RWPE2 (cell line): ENCODE data around the gene FOLR2.
"Not testable (repeated sequence)": the region's sequence is repeated elsewhere in the genome, so short reads cannot be mapped to it uniquely, and the experiment has no call there.

Experiments
- ATAC-seq: fragments of 200-7000 bp; cut with Tn5 transposase; 3 replicates; pipeline ENCODE4 v1.9.1; 2021; ENCODE audit warnings: low read depth
- DNase-seq: peaks from one replicate; pipeline ENCODE4 v3.0.0-alpha.2; 2020; ENCODE audit warnings: low spot score
- H3K27ac ChIP-seq: fragments of 450-650 bp; 2 replicates; pipeline ENCODE4 v1.5.1; 2017; ENCODE audit warnings: mild to moderate bottlenecking; ENCODE audit not compliant: poor library complexity, severe bottlenecking
- H3K27me3 ChIP-seq: fragments of 250-450 bp; sonication (Bioruptor Pico); 2 replicates; pipeline ENCODE4 v1.5.1; 2021; ENCODE audit warnings: mild to moderate bottlenecking, moderate library complexity; ENCODE audit not compliant: insufficient read depth, poor library complexity, severe bottlenecking
- H3K36me3 ChIP-seq: fragments of 250-450 bp; sonication (Bioruptor Pico); 2 replicates; pipeline ENCODE4 v1.5.1; 2020; ENCODE audit warnings: low read depth, mild to moderate bottlenecking, moderate library complexity
- H3K4me1 ChIP-seq: fragments of 250-450 bp; sonication (Bioruptor Pico); 2 replicates; pipeline ENCODE4 v1.5.1; 2021; ENCODE audit warnings: mild to moderate bottlenecking, moderate library complexity; ENCODE audit not compliant: insufficient read depth, poor library complexity, severe bottlenecking
- H3K4me3 ChIP-seq: fragments of 250-450 bp; sonication (Bioruptor Pico); 2 replicates; pipeline ENCODE4 v1.5.1; 2021; ENCODE audit warnings: mild to moderate bottlenecking, moderate library complexity; ENCODE audit not compliant: severe bottlenecking
- H3K9me3 ChIP-seq: fragments of 250-450 bp; sonication (Bioruptor Pico); 2 replicates; pipeline ENCODE4 v1.5.1; 2021; ENCODE audit warnings: mild to moderate bottlenecking, moderate library complexity; ENCODE audit not compliant: severe bottlenecking
- CTCF ChIP-seq: fragments of 450-650 bp; IDR thresholded peaks from one replicate; pipeline ENCODE4 v1.5.1; 2017; ENCODE audit warnings: mild to moderate bottlenecking, moderate library complexity; ENCODE audit not compliant: poor library complexity, severe bottlenecking

FOLR2 gene

GRCh38 chr11:72216638-72217037 is at the start of gene FOLR2:
TSS of gene FOLR2 (plus strand) at chr11:72216794. CDS start at chr11:72218585, 1,791 bp downstream.
- no peak within 1 kb of the TSS for H3K27ac ChIP-seq
- H3K36me3 ChIP-seq, result no peaks in the 10 kb centered on the region
- no peak for TF ChIP-seq CTCF
- no peak within 1 kb of the TSS for H3K4me3 ChIP-seq
- DNase-seq, result no peak
- ATAC-seq, result no peak
- H3K4me1 ChIP-seq, result no peaks in the 10 kb centered on the region
- no peaks in the 10 kb centered on the region for H3K9me3 ChIP-seq
- no peaks in the 10 kb centered on the region for H3K27me3 ChIP-seq

DNA sequence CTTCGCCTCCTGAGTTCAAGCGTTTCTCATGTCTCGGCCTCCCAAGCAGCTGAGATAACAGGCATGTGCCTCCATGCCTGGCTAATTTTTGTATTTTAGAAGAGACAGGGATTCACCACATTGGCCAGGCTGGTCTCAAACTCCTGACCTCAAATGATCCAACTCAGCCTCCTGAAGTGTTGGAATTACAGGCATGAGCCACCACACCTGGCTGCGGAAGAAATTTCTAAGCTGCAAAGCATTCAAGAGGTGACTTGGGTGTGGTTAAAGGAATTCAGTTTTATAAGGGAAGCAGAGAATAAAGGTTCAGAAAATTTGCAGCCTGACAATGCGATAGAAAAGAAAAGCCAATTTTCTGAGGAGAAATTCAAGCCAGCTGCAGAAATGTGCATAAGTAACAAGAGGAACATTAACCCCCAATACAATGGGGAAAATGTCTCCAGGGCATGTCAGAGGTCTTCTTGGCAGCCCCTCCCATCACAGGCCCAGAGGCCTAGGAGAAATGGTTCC is 47.5 kb upstream of the FOLR2 start:
- H3K27me3 ChIP-seq, H3K4me1 ChIP-seq, ATAC-seq, DNase-seq, H3K36me3 ChIP-seq, H3K9me3 ChIP-seq, H3K4me3 ChIP-seq: not testable (repeated sequence)
- H3K27ac ChIP-seq, result peak overlapping the region; percentile 24

GRCh38 chr11:72169754-72170153 is 46.8 kb upstream of the FOLR2 start:
- ATAC-seq, H3K4me3 ChIP-seq, H3K27me3 ChIP-seq, H3K36me3 ChIP-seq, H3K9me3 ChIP-seq, DNase-seq: not testable (repeated sequence)
- peaks cover 11% of the 10 kb centered on the region for H3K4me1 ChIP-seq
- peak overlapping the region; percentile 24 for H3K27ac ChIP-seq

DNA sequence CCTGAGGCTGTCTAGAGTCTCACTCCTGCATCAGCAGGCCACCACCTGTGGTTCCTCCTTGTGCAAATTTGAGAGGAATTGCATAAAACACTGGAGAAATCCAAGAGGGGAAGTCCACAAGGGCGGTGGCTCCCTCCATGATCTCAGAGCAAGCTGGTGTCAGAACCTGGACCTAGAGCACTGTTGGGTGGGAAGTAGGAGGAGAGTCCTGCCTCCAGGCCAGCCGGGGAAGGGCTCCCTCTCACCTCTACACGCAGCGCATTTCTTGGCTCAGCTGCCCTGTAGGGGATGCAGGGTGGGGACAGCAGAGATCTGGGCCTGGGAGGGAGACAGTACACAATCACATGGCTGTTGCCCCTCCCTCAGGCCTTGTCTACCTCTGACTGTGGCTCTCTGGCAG is 44.6 kb upstream of the FOLR2 start:
- peaks cover 12% of the 10 kb centered on the region for H3K4me1 ChIP-seq
- not testable (repeated sequence) for H3K9me3 ChIP-seq, ATAC-seq, H3K4me3 ChIP-seq, DNase-seq, H3K27me3 ChIP-seq, H3K36me3 ChIP-seq, H3K27ac ChIP-seq

- ATAC-seq (no peak), DNase-seq (no peak)
- Histone ChIP-seq H3K4me1 (peaks cover 12% of the 10 kb centered on the region), H3K9me3 (no peaks in the 10 kb centered on the region), H3K27me3 (no peaks in the 10 kb centered on the region), H3K36me3 (no peaks in the 10 kb centered on the region), H3K4me3 (no peak overlapping the region), H3K27ac (peak overlapping the region; percentile 48)
- TF ChIP-seq CTCF, result no peak
Measured at GRCh38 chr11:72173291-72173690, 43.3 kb upstream of the FOLR2 start.

DNA sequence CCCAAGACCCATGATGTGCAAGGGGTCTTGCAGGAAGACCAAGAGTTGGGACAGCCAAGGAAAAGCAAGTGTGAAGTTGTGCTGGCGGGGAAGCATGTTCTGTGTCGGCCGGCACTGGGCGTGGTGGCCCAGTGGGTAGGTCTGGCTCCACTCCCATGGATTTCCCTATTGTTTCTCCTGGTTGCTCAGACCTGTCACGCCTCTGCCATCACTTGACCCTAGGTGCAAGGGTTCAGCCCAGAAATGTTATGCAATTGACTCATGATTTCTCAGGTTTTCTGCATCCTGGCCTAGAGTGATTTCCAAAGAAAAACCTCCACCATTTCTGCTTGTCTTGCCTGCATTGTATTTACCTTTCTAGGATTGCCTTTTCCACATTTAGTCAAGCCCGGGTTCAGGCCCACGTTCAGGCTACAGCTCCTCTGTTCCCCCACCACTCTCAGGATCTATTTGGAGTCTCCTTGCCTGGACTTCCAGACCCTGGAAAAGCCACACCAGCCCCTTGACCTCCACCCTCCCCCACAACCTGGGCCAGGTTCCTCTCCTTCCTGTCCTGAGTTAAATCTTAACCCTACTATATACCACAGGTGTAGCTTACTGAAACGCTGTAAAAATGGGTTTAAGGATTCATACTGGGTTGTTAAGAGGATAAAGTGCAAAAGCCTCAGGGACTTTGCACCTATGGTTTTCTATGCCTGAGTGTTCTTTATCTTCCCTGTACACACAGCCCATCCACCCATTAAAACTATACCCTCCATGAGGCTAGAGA is 42.1 kb upstream of the FOLR2 start:
- Histone ChIP-seq H3K4me3 (no peak overlapping the region), H3K27me3 (no peaks in the 10 kb centered on the region), H3K36me3 (no peaks in the 10 kb centered on the region), H3K27ac (peak overlapping the region; percentile 48), H3K4me1 (peaks cover 10% of the 10 kb centered on the region), H3K9me3 (no peaks in the 10 kb centered on the region)
- ATAC-seq (peak; percentile 64), DNase-seq (no peak)
- TF ChIP-seq CTCF, result no peak
